ES-I3 (cell line): ENCODE results near the gene AHRR.

Source experiments
- H3K36me3 ChIP-seq: 2 replicates; pipeline ENCODE4 v1.6.1; 2013; ENCODE audit warnings: mild to moderate bottlenecking, low read length, control low read depth, moderate library complexity; ENCODE audit not compliant: insufficient read depth
- H3K4me1 ChIP-seq: 2 replicates; pipeline ENCODE4 v1.6.1; 2013; ENCODE audit warnings: mild to moderate bottlenecking, control low read depth, low read length; ENCODE audit not compliant: insufficient read depth
- H3K9ac ChIP-seq: 2 replicates; pipeline ENCODE4 v1.6.1; 2013; ENCODE audit warnings: low read depth, mild to moderate bottlenecking, low read length, moderate library complexity
- H3K9me3 ChIP-seq: 2 replicates; pipeline ENCODE4 v1.6.1; 2013; ENCODE audit warnings: mild to moderate bottlenecking, low read length, moderate library complexity; ENCODE audit not compliant: control insufficient read depth, insufficient read depth

Gene AHRR

GRCh38 chr5:474840-475661 lies 153.5 kb downstream of the AHRR start:
- peak overlapping the region; percentile 38; the same call in 1 of the 2 replicates for H3K9ac ChIP-seq
- no peaks in the 10 kb centered on the region for H3K4me1 ChIP-seq
- H3K9me3 ChIP-seq = no peaks in the 10 kb centered on the region
- H3K36me3 ChIP-seq = no peaks in the 10 kb centered on the region

GRCh38 chr5:475704-476101 lies 154.2 kb downstream of the AHRR start:
- H3K9ac ChIP-seq = no peak overlapping the region
- no peaks in the 10 kb centered on the region for H3K4me1 ChIP-seq
- H3K9me3 ChIP-seq = no peaks in the 10 kb centered on the region
- no peaks in the 10 kb centered on the region for H3K36me3 ChIP-seq

GRCh38 chr5:476102-476813 lies 154.7 kb downstream of the AHRR start:
- no peaks in the 10 kb centered on the region for H3K36me3 ChIP-seq
- H3K9ac ChIP-seq = no peak overlapping the region
- H3K9me3 ChIP-seq = no peaks in the 10 kb centered on the region
- H3K4me1 ChIP-seq = no peaks in the 10 kb centered on the region

GRCh38 chr5:476814-477175 lies 155.3 kb downstream of the AHRR start:
- Histone ChIP-seq H3K9ac (no peak overlapping the region), H3K9me3 (no peaks in the 10 kb centered on the region), H3K36me3 (no peaks in the 10 kb centered on the region), H3K4me1 (no peaks in the 10 kb centered on the region)

- Histone ChIP-seq H3K9me3 (no peaks in the 10 kb centered on the region), H3K4me1 (no peaks in the 10 kb centered on the region), H3K36me3 (no peaks in the 10 kb centered on the region), H3K9ac (no peak overlapping the region)
Observed at GRCh38 chr5:477247-477646, 155.7 kb downstream of the AHRR start.

- no peaks in the 10 kb centered on the region for H3K36me3 ChIP-seq
- H3K9ac ChIP-seq = no peak overlapping the region
- no peaks in the 10 kb centered on the region for H3K9me3 ChIP-seq
- H3K4me1 ChIP-seq = no peaks in the 10 kb centered on the region
Observed at GRCh38 chr5:477871-478270, 156.4 kb downstream of the AHRR start.

GRCh38 chr5:478369-478981 lies 157.0 kb downstream of the AHRR start:
- H3K9me3 ChIP-seq = no peaks in the 10 kb centered on the region
- H3K9ac ChIP-seq = no peak overlapping the region
- H3K4me1 ChIP-seq = no peaks in the 10 kb centered on the region
- H3K36me3 ChIP-seq = no peaks in the 10 kb centered on the region

- Histone ChIP-seq H3K9ac (no peak overlapping the region), H3K36me3 (no peaks in the 10 kb centered on the region), H3K9me3 (no peaks in the 10 kb centered on the region), H3K4me1 (no peaks in the 10 kb centered on the region)
Observed at GRCh38 chr5:478982-479535, 157.5 kb downstream of the AHRR start.

GRCh38 chr5:479566-480319 lies 158.2 kb downstream of the AHRR start:
- no peaks in the 10 kb centered on the region for H3K9me3 ChIP-seq
- no peak overlapping the region for H3K9ac ChIP-seq
- H3K4me1 ChIP-seq = no peaks in the 10 kb centered on the region
- H3K36me3 ChIP-seq = no peaks in the 10 kb centered on the region

GRCh38 chr5:481347-481746 lies 159.8 kb downstream of the AHRR start:
- no peaks in the 10 kb centered on the region for H3K4me1 ChIP-seq

GRCh38 chr5:482021-482420 lies 160.5 kb downstream of the AHRR start:
- Histone ChIP-seq H3K9me3 (no peaks in the 10 kb centered on the region), H3K9ac (no peak overlapping the region), H3K4me1 (no peaks in the 10 kb centered on the region), H3K36me3 (no peaks in the 10 kb centered on the region)

More at GRCh38 chr5:481347-481746, 159.8 kb downstream of the AHRR start:
- Histone ChIP-seq H3K9me3 (no peaks in the 10 kb centered on the region), H3K36me3 (no peaks in the 10 kb centered on the region), H3K9ac (no peak overlapping the region)

- no peaks in the 10 kb centered on the region for H3K9me3 ChIP-seq
- H3K9ac ChIP-seq = no peak overlapping the region
- H3K4me1 ChIP-seq = no peaks in the 10 kb centered on the region
- no peaks in the 10 kb centered on the region for H3K36me3 ChIP-seq
Observed at GRCh38 chr5:482506-482905, 161.0 kb downstream of the AHRR start.

GRCh38 chr5:483011-483410 lies 161.5 kb downstream of the AHRR start:
- no peaks in the 10 kb centered on the region for H3K36me3 ChIP-seq
- no peak overlapping the region for H3K9ac ChIP-seq
- H3K9me3 ChIP-seq = no peaks in the 10 kb centered on the region
- H3K4me1 ChIP-seq = no peaks in the 10 kb centered on the region
